Measurements from ENCODE around the gene BCL6.

The BCL6 gene

DNA sequence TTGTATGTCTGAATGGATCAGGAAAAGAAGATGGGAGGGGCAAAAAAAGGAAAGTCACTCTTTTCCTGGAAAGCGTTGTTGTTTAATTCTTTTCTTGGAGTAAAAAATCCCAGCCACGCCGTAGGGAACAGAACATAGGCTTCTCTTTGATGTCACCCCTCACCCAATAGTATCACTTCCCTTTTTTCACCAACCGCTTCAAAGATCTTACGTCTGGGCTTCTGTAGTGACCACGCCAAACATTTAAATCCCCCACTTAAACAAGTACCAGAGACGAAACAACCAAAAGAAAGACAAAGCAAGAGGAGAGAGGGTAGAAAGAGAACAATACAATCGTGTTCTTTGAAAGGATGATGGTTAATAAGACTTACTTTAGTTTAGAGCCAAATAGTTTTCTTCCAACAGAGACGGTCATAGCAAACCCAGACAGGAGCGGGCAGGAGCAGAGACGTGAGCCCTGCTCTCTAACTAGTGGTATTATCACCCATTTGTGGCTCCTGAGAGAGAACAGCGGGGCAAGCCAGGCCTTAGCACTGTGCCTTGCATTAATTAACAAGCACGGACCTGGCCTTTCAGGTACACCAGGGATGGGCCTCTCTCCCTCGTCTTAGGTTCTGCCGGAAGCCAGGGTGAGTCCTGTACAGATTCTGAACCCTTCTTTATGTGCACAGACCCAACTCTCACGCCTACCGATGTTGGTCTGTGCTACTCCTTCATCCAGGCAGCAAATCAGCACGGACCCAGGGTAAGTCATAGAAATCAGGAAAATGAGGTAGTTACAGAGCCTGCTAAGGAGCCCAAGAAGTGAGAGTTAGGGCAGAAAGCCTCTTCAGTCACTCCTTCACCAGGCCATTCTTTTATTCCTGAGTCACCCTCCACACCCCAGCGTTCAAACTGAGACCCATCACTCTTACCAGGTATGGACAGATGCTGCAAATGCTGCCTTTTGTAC, 28.2 kb upstream of the BCL6 start:
- no peak for TF ChIP-seq POLR2AphosphoS5 (IDR thresholded peaks at IDR 0.05; ENCODE audit: low read depth, low read length)
- no peak for TF ChIP-seq REST (IDR thresholded peaks at IDR 0.05; ENCODE audit: insufficient read depth in 1 of 2, low read depth in 2 of 2, low read length in 2 of 2)
- TF ChIP-seq TAF1 (IDR thresholded peaks at IDR 0.05; ENCODE audit: borderline replicate concordance, insufficient read depth, low read length): no peak
- TF ChIP-seq FOXP2 (optimal IDR thresholded peaks at IDR 0.05; ENCODE audit: borderline replicate concordance, extremely low read depth, extremely low read length, insufficient read depth): no peak
- no peak for TF ChIP-seq SIN3A (IDR thresholded peaks at IDR 0.05; ENCODE audit: borderline replicate concordance, insufficient read depth, low read length)

GRCh38 chr3:187770224-187770623, 25.0 kb upstream of the BCL6 start:
- TF ChIP-seq POLR2AphosphoS5 (IDR thresholded peaks at IDR 0.05; ENCODE audit: low read depth, low read length) (no peak), FOXP2 (optimal IDR thresholded peaks at IDR 0.05; ENCODE audit: borderline replicate concordance, extremely low read depth, extremely low read length, insufficient read depth) (no peak), TAF1 (IDR thresholded peaks at IDR 0.05; ENCODE audit: borderline replicate concordance, insufficient read depth, low read length) (no peak), SIN3A (IDR thresholded peaks at IDR 0.05; ENCODE audit: borderline replicate concordance, insufficient read depth, low read length) (no peak), REST (IDR thresholded peaks at IDR 0.05; ENCODE audit: insufficient read depth in 1 of 2, low read depth in 2 of 2, low read length in 2 of 2) (no peak)

GRCh38 chr3:187769771-187770170, 24.5 kb upstream of the BCL6 start:
- no peak for TF ChIP-seq FOXP2 (optimal IDR thresholded peaks at IDR 0.05; ENCODE audit: borderline replicate concordance, extremely low read depth, extremely low read length, insufficient read depth)
- no peak for TF ChIP-seq POLR2AphosphoS5 (IDR thresholded peaks at IDR 0.05; ENCODE audit: low read depth, low read length)
- TF ChIP-seq TAF1 (IDR thresholded peaks at IDR 0.05; ENCODE audit: borderline replicate concordance, insufficient read depth, low read length): no peak
- TF ChIP-seq REST (IDR thresholded peaks at IDR 0.05; ENCODE audit: insufficient read depth in 1 of 2, low read depth in 2 of 2, low read length in 2 of 2): no peak
- TF ChIP-seq SIN3A (IDR thresholded peaks at IDR 0.05; ENCODE audit: borderline replicate concordance, insufficient read depth, low read length): no peak

DNA sequence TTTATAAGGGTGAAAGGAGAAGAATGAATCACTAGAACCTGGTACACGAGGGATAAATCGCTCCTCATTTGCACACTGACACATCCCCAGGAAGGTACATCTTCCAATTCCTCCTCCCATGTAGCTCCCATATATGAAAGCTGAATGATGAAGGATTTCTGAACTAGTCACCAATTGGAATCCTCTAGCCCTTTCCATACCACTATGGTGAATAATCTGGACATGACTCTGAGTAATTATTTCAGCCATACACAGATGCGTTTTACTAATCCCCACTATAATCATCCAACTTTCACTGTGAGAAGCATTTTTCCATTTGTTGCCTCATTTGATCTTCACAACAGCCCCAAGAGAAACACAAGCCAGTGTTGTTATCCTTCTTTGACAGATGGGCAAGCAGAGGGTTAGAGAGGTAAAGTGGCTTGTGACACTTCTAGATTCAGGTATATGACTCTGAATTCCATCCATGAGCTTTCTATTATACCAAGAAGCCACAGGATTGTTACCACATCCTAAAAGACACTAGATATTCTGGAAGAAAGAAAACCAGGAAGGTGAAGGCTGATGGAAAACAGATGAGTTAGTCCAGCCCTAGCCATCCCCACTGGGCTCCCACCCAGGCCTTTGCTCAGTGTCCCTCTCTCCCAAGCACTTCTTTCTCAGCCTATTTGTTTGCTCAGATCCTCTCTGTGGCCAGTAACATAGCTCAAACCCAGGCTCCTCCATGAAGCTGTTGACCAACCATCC, 22.2 kb upstream of the BCL6 start:
- TF ChIP-seq REST (IDR thresholded peaks at IDR 0.05; ENCODE audit: insufficient read depth in 1 of 2, low read depth in 2 of 2, low read length in 2 of 2): no peak
- TF ChIP-seq FOXP2 (optimal IDR thresholded peaks at IDR 0.05; ENCODE audit: borderline replicate concordance, extremely low read depth, extremely low read length, insufficient read depth): no peak
- TF ChIP-seq SIN3A (IDR thresholded peaks at IDR 0.05; ENCODE audit: borderline replicate concordance, insufficient read depth, low read length): no peak
- no peak for TF ChIP-seq POLR2AphosphoS5 (IDR thresholded peaks at IDR 0.05; ENCODE audit: low read depth, low read length)
- TF ChIP-seq TAF1 (IDR thresholded peaks at IDR 0.05; ENCODE audit: borderline replicate concordance, insufficient read depth, low read length): no peak

Data from PFSK-1 (cell line).